Measurements from ENCODE around the gene TMOD4.
A peak's percentile ranks its signal among the peaks of the same experiment; 100 is the strongest.
"Not testable (repeated sequence)": the region's sequence is repeated elsewhere in the genome, so short reads cannot be mapped to it uniquely, and the experiment has no call there.

Gene TMOD4

DNA sequence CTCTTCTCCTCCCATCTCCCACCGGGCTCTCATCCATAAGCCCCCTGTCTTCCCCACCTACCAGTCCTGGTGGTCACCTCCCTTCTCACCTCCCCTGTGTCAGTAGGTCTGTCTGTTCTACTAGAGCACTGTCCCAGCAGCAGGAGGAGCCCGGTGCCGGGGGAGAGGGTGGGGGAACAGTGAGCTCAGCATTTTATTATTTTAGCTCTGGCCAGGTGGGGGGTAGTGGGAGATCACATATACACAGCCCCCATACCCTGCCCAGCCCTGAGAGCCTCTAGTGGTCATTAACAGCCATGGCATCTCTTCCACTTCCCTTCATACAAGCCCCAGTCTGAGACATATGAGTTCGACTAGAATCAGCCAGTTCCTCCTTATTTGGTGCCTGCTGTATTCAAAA lies at the start of gene TMOD4:
Gene TMOD4, minus strand, starts transcription at position 119 of the 400 bp plus-strand sequence. CDS start 1,106 bp downstream, outside the sequence.
- DNase-seq (ENCODE audit: low read depth): peak; percentile 23

DNA sequence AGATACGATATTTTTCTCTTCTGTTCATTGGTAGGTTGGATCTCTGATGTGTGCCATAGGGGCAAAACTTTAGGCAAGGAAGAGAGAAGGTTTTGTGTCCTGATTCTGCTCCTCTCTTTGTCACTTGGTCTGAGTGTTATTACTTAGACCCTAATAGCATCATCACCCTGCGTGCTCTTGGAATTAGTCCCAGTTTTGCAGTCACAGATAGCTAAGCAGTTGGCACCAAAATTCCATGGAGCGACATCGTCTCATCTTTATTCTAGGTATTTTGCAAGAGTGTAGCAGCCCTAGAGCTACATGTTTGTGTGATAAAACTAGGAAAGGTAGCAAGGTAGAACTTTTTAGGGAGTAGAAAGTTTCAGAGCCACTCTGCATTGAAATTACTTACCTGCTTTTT lies 46.3 kb upstream of the TMOD4 start:
- DNase-seq (ENCODE audit: low read depth): peak; percentile 52

DNA sequence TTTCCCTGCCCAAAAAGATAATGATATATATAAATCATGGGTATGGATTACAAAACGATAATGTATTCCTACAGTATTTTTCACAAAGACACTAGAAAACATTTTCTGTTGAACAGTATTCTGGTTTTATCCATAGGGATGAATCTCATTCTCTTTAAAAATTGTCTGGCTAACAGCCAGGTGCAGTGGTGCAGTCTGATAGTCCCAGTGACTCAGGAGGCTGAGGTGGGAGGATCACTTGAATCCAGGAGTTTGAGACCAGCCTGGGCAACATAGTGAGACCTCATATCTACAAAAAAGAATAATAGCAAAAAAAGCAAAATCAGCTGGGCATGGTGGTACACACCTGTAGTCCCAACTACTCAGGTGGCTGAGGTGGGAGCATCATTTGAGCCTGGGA lies 45.8 kb upstream of the TMOD4 start:
- peak; percentile 15 for DNase-seq (ENCODE audit: low read depth)

DNA sequence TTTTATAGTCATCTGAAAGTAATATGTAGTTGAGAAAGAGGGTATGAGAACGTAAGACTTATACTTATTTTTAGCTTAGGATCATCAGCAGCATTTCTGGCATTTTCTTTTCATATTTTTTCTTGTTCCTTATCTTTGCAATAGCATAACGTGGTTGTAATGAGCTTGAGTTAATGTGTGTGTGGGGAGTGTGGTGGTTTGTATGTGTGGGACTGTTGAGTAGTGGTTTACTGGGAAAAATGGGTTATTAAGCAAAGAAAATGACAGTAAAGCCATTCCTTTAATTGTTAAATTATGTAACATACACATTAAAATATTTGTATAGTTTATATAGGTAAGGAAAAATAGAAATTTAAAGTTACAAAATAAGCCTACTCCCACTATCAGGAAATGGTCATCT lies 37.8 kb upstream of the TMOD4 start:
- DNase-seq (ENCODE audit: low read depth): no peak

DNA sequence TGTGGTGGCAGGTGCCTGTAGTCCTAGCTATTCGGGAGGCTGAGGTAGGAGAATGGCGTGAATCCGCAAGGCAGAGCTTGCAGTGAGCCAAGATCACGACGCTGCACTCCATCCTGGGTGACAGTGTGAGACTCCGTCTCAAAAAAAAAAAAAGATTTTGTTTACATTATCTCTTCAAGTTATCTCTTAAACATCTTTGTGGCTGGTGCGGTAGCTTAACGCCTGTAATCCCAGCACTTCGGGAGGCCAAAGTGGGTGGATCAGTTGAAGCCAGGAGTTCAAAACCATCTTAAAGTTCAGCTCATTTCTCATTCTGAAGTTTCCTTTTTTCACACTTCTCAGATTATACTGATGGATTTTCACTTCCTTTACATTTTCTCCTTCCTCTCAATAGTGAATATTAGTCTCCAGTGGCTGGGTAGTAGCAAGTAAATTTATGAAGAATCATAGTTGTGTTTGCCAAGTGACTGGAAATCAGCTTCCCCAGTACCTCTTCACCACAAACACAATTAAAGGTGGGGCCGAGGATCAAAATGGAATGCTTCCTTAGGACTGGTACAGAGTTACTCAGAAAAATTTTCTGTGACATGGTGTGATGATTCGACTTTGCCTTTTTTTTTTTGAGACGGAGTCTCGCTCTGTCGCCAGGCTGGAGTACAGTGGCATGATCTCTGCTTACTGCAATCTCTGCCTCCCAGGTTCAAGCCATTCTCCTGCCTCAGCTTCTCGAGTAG lies 36.4 kb upstream of the TMOD4 start:
- peak; percentile 7 for DNase-seq (ENCODE audit: low read depth)

DNA sequence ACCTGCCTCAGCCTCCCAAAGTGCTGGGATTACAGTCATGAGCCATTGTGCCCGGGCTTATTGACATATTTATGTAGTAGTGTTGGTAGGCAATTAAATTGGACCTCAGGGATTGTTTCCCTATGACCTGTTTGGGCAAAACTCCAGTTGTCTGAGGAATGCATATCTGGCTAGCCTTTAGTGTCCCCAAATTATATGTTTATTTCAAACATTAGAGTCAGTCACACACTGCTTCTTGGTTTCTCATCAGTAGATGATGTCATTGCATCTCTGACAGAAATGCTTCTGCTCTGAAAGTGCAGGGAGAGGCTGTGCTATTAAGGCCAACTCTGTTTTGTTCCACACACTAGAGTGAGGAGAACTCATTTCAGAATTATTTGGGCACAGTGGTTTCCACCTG lies 35.0 kb upstream of the TMOD4 start:
- peak; percentile 84 for DNase-seq (ENCODE audit: low read depth)

DNA sequence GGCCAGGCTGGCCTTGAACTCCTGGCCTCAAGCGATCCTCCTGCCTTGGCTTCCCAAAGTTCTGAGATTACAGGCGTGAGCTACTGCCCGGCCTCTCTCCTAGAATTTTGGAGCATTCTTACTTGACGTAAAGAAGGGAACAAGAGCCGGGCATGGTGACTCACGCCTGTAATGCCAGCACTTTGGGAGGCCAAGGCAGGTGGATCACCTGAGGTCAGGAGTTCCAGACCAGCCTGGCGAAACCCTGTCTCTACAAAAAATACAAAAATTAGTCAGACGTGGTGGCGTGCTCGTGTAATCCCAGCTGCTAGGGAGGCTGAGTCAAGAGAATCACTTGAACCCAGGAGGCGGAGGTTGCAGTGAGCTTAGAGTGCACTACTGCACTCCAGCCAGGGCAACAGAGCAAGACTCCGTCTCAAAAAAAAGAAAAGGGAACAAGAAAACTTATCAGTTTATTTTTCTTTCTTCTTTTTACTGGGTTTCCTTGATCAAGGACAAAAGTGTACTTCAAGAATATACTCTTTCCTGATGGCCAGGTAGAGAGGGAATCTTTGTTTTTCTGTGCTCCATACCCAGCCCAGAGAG lies 29.7 kb upstream of the TMOD4 start:
- DNase-seq (ENCODE audit: low read depth): not testable (repeated sequence)

DNA sequence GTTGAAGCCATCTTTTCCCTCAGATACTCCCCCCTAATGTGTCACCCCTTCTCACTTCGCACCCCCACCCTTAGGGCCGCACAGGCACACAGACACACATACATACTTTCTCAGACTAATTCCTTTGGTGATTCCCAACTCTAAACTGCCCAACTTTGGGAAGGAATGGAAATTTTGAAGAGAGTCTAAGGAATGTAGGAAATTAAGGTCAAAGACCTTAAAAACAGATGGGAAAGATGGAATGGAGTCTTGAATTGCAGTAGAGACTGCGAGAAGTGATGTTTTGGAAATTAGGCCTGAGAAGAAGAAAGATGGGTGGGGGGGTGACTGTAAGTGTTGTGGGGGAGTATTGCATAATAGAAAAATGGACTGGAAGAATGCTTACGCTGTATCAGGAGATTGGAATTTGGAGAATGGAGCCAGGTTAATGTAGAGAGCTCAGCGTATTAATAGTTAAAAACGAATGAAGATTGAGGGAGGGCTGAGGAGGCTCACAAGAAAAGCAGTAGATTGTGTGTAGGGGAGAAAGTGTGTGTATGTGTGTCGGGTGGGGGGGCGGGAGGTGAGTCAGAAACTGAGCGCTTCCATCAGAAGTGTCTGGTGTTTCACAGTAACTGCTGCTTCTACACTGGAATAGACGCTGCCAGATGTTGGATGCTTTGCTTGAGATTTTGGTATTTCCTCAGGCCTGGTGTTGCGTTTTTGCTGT lies 24.2 kb upstream of the TMOD4 start:
- peak; percentile 92 for DNase-seq (ENCODE audit: low read depth)

DNA sequence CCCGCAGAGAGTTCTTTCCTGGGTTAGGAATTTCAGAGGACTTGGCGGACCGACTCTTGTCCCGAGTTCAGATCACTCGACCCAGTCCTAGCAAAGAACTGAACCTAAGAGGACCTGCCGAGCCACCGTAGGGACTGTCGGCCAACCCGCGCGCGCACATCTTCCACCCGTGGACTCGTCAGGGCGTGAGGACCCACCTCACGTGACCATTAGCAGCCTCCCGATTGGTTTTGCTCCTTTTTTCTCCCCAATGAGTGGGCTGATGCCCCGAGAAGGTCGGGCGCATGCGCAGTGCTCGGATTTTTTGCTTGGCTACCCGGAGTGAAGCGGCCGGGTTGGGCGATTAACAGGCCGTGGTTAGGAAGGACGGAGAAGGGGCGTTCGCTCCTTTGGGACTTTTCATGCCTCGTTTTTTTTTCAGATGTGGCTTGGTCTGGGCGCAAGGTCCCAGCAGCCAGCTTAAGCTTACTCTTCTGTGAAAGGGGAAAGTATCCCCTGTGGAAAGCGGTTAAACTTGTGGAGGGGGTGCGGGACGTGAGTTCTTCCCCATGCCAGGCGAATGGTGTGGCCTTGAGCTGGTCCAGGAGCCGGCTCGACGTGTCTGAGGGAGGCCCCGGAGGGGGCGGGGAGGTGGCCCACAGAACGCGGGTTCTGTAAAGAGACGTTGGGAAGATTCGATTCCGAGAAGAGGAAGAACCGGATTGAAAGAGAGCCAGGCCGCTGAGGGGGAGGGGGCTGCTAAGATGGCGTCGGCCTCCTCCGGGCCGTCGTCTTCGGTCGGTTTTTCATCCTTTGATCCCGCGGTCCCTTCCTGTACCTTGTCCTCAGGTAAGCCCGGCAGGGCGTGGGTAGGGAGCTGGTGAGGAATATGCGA lies 22.7 kb upstream of the TMOD4 start, which contains the start of gene PIP5K1A:
Gene PIP5K1A, plus strand, starts transcription at position 299 of the 874 bp plus-strand sequence. Its CDS starts 445 bp downstream, at position 744.
- DNase-seq (ENCODE audit: low read depth): peak; percentile 99

DNA sequence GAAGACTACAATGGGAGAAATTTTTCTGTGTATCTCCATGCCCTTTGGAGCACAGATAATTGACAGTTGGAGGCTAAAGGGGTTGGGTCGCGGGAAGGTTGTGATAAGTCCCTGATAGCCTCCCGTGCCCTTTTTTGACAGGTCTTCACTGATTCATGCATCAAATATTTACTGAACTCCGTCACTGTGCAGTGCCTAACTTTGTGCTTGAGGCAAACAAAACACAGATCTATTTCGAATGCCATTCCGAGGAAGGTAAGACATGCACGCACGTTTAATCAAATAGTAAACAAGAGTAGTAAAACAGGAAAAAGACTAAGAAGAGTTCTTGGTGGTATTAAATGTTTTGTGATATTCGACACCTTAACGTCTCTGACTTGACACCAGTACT lies 22.1 kb upstream of the TMOD4 start:
- no peak for DNase-seq (ENCODE audit: low read depth)

DNA sequence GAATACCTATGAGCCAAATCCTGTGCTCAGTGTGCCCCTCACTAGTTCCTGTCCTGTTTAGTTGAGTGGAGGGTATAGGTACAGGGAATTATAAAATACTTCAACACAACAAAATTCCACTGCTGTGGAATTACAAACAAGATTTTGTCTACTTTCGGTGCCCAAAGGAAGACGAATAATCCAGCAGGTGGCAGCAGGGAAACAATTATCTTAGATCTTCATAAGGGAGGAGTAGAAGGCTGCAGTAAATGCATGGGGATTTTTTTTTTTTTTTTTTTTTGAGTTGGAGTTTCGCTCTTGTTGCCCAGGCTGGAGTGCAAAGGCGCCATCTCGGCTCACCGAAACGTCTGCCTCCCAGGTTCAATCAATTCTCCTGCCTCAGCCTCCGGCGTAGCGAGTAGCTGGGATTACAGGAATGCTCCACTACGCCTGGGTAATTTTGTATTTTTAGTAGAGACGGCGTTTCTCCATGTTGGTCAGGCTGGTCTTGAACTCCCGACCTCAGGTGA lies 20.6 kb upstream of the TMOD4 start:
- peak; percentile 90 for DNase-seq (ENCODE audit: low read depth)

DNA sequence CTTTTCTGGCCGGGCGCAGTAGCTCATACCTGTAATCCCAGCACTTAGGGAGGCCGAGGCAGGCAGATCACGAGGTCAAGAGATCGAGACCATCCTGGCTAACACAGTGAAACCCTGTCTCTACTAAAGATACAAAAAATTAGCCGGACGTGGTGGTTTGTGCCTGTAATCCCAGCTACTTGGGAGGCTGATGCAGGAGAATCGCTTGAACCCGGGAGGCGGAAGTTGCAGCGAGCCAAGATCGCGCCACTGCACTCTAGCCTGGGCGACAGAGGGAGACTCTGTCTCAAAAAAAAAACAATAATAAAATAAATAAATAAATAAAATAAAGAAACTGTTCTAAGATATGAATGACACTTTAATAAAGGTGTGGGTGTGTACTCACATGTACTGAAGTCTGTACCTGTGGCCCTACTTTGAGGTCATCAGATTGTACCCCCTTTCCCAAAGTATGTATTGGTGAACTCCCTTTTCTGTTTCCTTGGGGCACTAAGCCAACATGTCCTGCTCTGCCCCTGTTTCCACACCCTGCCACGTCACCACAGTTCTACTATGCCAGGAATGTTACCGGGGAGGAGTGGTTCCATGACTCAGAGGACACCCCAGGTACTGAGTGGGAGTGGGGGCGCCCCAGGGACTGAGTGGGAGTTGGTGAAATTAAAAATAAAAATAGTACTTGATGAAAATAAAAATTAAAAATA lies 19.3 kb upstream of the TMOD4 start:
- DNase-seq (ENCODE audit: low read depth): peak; percentile 91

DNA sequence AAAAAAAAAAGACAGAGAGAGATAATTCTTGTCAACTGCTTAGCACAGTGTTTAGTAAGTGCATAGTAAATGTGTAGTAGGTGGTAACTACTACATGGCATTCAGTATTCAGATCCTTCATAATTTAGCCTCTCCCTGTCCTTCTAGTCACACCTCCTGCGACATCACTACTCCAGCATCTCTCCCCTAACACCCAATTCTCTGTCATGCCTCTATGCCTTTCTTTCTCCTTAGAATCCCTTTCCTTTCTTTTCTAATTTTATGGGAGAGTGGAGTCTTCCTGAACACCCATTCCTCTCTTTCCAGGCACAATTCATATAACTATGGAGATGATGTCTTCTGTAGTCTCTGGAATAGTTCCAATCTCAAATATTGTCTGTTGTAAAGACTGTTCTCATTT lies 18.1 kb upstream of the TMOD4 start:
- no peak for DNase-seq (ENCODE audit: low read depth)

DNA sequence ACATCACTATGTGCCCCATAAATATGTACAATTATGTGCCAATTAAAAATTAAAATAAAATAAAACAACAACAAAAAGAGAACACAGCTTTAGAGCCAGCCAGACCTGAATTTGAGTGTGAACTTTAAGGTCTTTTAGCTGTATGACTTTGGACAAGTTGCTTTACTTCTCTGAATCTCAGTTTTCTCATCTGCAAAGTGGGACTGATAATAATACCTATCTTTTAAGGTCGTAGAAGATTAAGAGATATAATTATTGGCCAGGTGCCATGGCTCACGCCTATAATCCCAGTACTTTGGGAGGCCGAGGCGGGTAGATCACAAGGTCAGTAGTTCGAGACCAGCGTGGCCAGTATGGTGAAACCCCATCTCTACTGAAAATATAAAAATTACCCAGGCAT lies 17.5 kb upstream of the TMOD4 start:
- DNase-seq (ENCODE audit: low read depth): no peak

DNA sequence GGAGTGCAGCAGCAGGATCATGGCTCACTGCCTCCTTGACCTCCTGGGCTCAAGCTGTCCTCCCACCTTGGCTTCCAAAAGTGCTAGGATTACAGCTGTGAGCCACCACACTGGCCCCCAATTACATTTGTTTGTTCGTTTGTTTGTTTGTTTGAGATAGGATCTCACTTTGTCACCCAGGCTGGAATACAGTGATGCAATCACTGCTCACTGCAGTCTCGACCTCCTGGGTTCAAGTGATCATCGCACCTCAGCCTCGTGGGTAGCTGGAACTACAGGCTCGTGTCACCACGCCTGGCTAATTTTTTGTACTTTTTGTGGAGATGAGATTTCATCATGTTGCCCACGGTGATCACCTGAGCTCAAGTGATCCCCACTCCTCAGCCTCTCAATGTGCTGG lies 16.3 kb upstream of the TMOD4 start:
- DNase-seq (ENCODE audit: low read depth): no peak

DNA sequence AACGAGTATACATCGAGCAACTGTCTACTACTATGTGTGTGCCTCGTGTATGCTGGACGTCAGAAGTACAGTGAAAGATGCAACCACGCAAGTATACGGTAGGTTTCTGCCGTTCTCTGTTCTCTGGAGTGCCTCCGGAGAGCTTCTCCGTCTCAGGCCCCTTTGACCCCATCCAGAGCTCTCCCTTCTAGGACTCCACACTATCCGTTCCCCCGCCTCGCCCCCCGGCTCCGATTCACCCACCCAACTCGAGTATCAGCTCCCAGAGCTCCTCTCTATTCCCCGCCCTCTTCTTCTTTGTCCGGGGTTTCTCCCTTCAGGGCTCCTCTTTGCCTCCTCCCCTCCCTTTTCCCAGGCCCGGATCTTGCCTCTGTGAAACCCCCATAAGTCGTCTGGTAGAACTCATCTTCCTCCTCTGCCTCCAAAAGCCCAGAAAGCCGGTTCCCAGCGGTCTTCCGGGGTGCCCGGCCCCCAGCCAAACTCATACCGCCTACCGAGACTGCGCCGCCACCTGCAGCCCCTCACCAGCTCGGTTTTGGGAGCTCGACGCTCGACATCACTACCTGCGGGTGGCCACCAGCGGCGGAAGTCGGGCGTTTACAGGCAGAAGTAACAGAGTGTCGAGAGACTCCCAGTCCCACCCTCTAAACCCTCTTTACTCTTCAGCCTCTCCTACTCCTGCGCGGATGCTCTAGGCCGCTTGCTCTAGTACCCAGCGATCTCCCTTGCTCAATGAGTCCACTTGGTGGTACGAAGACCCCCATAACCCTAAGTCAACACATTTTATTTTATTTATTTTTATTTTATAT lies 14.1 kb upstream of the TMOD4 start, which contains the start of gene VPS72:
Gene VPS72, minus strand, starts transcription at position 561 of the 809 bp plus-strand sequence. Its CDS starts 76 bp downstream, at position 485.
- peak; percentile 90 for DNase-seq (ENCODE audit: low read depth)

DNA sequence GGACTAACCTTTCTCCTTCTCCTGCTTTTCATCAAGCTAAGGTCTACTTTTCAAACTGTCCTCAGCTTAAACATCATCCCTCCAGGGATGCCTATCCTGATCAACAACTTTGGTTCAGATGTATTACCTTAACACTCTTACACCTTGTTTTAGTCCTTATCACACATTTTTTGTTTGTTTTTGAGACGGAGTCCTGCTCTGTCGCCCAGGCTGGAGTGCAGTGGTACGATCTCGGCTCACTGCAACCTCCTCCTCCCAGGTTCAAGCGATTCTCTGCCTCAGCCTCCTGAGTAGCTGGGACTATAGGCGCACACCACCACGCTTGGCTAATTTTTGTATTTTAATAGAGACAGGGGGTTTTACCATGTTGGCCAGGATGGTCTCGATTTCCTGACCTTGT lies 12.9 kb upstream of the TMOD4 start:
- DNase-seq (ENCODE audit: low read depth): not testable (repeated sequence)

DNA sequence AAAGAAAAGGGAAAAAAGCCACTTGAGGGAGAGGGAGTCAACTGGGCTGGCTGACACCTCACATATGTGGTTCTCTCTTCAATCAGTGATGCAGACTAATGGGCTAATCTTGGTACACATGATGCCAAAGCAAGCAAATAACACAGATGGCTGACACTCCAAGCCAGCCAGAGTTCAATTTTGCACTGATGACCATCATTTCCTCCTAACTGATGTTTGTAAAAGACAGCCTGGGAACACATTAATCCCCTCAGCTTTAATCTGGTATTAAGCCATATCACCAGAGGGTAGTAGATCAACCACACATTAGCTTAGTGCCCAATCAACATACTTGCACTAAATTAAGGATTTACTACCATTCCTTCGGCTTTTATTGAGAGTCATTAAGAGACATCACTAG lies 11.4 kb upstream of the TMOD4 start:
- DNase-seq (ENCODE audit: low read depth): no peak

DNA sequence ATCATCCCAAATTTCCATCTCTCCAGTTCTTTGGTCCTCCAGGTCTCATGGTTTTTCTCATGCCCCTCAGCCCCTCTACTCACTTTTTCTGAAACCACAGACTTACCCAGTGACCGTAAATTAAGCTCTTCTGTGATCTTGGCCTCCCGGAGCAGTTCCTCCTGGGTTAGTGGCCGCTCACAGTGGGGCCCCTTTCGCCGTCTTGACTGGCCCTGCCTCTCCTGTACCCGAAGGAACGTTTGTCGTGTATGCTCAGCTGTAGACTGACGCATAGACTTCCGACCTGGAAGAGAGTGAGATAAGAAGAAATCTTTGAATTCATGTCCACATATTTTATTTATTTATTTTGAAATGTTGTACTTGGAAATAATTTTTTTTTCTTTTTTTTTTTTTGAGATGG lies 8.4 kb upstream of the TMOD4 start:
- DNase-seq (ENCODE audit: low read depth): no peak

DNA sequence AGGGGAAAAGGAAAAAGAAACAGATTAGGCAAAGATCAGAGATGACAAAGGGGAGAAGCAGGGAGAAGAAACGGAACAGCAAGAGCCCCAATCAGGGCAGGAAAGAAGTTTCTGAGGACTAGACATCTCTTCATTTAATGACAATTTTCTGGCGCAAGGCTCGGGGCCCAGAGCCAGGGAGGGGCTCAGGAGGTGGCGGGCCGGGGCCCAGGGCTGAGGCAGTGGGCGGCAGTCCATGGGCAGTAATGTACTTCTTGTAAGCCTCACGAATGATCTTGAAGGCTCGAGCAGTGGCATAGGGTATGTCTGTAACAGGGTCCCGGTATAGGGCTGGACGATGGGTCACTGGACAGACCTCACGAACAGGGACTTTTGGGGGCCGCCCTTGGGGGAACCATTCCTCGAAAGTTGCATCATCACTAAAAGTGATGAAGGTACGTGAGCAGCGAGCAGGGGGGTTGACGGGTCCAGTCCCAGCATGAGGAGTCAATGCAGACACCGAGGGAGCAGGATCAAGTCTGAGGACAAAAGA lies 799 bp upstream of the TMOD4 start:
- no peak for DNase-seq (ENCODE audit: low read depth)

Measured in EH (cell line).